ENCODE results near the gene MINDY4B.
A peak's percentile ranks its signal among the peaks of the same experiment; 100 is the strongest.

Gene MINDY4B

GRCh38 chr3:150905339-150905738, at the start of gene MINDY4B:
Gene MINDY4B (minus strand): TSS chr3:150905439. CDS start chr3:150905439, 0 bp downstream.
- DNase-seq: peak; percentile 11

GRCh38 chr3:150951923-150952322, 46.7 kb upstream of the MINDY4B start:
- no peak for DNase-seq

GRCh38 chr3:150945226-150946032, 40.2 kb upstream of the MINDY4B start:
- no peak for DNase-seq

- no peak for DNase-seq
Observed at GRCh38 chr3:150942221-150942620, 37.0 kb upstream of the MINDY4B start.

GRCh38 chr3:150936693-150937092, 31.5 kb upstream of the MINDY4B start:
- no peak for DNase-seq

- no peak for DNase-seq
Observed at GRCh38 chr3:150933473-150933995, 28.3 kb upstream of the MINDY4B start.

DNA sequence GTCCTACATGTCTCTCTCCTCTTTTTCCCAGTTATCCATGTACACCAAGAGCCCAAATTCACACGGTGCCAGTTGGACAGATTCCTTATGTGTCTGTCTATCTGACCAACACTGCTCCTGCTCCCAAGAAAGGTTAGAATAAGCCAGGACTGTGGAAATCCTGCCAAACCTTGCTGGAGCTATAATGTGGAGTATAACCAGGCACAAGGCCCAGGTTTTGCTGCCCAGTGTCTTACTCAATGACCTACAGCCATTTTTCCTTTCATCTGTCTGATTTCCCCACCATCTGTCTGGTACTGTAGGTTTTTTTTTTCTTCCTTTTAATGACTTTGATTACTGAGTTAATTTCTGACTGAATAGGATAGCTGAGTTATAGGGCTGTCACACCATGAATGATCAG, 26.5 kb upstream of the MINDY4B start:
- no peak for DNase-seq

DNA sequence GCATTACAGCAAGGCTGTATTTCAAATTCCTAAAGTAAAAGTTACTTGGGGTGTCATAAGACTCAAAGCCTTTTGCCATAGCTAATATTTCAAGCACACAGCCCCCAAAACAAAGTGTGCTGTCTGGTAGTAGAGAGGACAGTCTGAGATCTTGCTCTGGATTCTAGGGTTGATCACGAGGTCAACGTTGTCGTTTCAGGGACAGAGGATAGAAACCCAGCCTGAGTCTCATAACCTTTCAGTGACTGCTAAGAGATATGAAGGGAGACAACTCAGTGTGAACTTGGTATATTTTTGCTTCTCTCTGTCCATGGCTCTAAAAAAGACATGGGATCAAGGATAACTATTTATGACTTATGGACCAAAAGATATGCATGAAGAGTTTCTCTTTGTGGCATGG, 25.6 kb upstream of the MINDY4B start:
- DNase-seq: no peak

DNA sequence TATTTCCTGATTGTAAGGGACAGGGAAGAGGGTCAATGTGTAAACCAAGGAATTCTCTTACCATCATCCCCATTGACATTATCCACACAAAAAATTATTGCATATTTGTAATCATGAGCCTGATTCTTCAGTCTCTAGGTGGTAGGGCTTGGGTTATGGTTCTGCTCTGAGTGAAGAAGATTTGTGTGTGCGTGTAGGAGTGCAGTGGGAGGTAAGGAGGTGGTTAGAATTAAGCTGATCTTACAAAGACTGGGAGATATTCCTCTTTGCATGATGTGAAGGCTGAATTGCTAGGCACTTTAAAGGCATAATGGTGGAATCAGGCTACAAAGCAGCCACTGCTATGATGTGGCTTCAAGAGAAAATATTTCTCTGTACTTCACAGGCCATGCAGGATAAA, 23.0 kb upstream of the MINDY4B start:
- no peak for DNase-seq

- DNase-seq: no peak
Observed at GRCh38 chr3:150926328-150926727, 21.1 kb upstream of the MINDY4B start.

DNA sequence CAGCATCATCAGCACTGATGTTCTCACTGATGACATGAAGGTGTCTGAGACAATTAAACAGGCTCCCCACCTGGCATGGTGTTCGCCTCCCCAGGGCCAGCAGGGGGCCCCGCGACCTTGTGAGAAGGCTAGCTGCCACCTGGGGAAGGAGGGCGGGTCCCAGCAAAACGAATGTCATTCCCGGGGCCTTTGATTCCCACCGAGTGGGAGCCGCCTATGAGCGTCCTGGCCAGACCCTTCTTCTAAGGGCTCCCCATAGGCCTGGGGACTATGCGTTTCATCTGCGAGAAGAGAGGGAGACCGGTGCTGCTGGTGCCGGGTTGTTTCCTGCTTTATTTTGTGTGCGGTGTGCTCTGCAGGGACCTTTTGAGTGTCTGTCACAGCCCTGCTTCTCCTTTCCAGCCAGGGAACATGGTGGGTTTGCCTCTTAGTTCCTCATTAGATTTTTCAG, 20.5 kb upstream of the MINDY4B start:
- peak; percentile 72 for DNase-seq

- DNase-seq: peak; percentile 59
Observed at GRCh38 chr3:150922611-150923010, 17.4 kb upstream of the MINDY4B start.

- DNase-seq: no peak
Observed at GRCh38 chr3:150921209-150921608, 16.0 kb upstream of the MINDY4B start.

GRCh38 chr3:150920236-150920635, 15.0 kb upstream of the MINDY4B start:
- no peak for DNase-seq

DNA sequence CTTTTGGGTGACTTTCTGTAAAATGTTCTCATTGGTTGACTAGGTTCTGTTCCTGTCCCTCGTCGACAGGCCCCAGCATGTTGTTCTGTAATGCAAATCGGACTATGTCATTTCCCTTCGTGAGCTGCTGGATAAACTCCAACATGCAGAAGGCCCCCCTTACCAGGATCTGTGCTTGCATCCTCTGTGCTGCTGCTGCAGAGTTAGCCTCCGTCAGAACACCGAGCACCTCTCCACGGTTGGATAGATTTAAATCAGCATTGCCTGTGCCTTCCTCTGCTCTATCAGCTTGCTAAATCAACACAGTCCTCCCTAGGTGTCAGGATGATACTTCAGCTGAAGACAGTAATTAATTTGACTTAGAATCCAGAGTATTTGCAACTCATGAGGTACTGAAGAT, 12.7 kb upstream of the MINDY4B start:
- no peak for DNase-seq

DNA sequence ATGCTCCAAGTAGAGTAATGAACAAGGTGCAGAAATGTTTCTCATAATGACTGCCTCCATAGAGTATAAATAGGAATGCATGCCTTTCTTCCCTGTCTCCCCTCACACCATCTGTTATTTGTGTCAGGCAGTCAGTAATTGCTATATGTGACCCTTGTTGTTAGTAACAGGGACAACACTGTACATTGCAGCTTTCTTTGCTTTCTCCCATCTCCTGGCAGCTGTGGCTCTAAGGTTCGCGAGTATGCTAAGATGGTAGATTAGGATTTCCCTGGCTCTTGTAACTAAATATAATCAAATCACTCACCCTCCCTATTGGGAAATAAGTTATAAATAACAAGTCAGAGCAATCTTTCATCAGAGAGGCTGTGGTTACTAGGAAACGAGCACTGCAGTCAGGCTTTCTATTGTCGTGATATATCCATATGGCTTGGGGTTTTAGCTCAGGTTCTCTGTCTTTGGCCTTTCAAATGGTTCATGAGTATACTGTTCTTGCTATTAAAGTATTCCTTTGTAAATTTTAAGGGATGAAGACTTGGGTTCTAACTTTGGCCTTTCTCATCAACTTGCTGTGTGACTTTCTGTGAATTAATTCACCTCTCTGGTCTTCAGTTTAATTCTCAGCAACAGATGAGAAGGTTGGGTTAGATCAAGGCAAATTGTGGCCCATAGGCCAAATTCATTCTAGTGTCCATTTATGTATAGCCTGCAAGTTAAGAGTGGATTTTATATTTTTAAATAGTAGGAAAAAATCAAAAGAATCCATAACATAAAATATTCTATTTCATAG, 8.1 kb upstream of the MINDY4B start:
- DNase-seq: peak; percentile 30

DNA sequence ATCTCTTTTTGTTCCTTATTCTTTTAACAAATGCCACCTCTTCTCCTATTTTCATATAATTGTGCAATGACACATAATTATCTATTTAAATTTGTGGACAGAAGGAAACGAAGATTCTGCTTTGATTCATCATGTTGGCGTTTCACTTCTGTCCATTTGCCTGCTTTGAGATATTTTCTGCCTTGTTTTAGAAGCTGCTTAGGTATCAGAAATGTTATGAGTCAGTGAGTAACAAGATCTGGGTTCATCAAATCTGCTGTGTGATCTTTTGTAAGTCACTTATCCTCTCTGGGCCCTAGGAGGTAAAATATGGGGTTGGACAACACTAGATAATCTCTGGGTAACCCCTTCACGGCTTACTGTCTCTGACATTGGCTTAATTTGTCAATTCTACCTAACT, 7.3 kb upstream of the MINDY4B start:
- no peak for DNase-seq

GRCh38 chr3:150911771-150912170, 6.5 kb upstream of the MINDY4B start:
- DNase-seq: no peak

GRCh38 chr3:150906461-150906860, 1.2 kb upstream of the MINDY4B start:
- no peak for DNase-seq

- DNase-seq: no peak
Observed at GRCh38 chr3:150905746-150906145, 507 bp upstream of the MINDY4B start.

DNA sequence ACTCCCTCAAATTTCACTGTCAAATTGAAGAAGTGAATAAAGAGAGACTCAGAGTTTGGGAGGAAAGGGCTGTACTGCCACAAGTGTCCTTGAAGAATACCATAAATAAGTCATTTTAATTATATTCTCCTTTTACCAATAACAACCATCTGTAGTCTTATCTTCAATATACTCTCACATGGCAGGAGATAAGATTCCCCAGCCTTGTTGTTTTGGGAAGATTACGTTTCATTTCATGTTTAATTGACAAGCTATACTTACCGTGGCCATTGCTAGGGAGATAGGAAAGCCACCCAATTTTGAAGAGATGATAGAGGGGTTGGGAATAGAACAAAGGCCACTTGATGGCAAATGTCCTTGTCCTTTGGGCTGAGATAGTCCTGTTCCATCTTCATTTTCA, 2.3 kb downstream of the MINDY4B start:
- DNase-seq: no peak

DNA sequence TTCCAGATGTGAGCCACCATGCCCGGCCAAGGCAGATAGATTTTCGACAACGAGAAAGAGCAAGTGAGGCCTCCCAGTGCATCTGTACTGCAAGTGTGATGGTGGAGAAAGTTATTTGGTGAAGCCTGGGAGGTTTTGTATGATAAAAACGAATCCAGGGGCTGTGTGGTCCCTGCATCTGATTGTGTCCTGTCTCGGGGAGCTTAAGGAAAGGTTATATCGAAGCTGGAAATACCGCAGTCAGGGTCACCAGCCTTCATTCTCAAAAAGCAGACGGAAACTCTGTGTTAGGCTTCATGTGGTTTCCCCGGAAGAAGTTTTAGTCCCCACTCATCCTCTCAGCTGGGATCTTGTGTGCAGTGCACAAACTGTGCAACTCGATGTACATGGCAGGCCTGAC, 3.4 kb downstream of the MINDY4B start:
- no peak for DNase-seq

GRCh38 chr3:150899141-150899540, 6.1 kb downstream of the MINDY4B start:
- DNase-seq: no peak
